K562 (cell line): Measurements from ENCODE around the gene UGP2. TPM values are rescaled to one million over a fixed set of nuclear protein-coding genes. Genes with fewer than 3 reads are reported as not detected.

Experiments
- BHLHE40 ChIP-seq: IDR thresholded peaks from 2 replicates; pipeline ENCODE4 v1.6.1; 2011; ENCODE audit warnings: low read length, improper control_type of control experiment
- BMI1 ChIP-seq: fragments of 150-350 bp; IDR thresholded peaks from 2 replicates; pipeline ENCODE4 v1.6.1; 2014; ENCODE audit warnings: low read length
- DACH1 ChIP-seq: fragments of 450-650 bp; IDR thresholded peaks from 2 replicates; pipeline ENCODE4 v1.6.1; 2018; ENCODE audit not compliant: partially characterized antibody
- DDX20 ChIP-seq: fragments of 450-650 bp; IDR thresholded peaks from 2 replicates; pipeline ENCODE4 v1.6.1; 2016; ENCODE audit warnings: missing genetic modification characterization, low read depth, mild to moderate bottlenecking, missing compliant biosample characterization, moderate library complexity
- DMBX1 ChIP-seq: fragments of 250-450 bp; sonication (Bioruptor Pico); IDR thresholded peaks from 2 replicates; pipeline ENCODE4 v1.8.0; 2022; ENCODE audit warnings: inconsistent platforms, mild to moderate bottlenecking, moderate library complexity, borderline replicate concordance
- ETV1 ChIP-seq: fragments of 450-650 bp; conservative IDR thresholded peaks from 2 replicates; pipeline ENCODE4 v1.6.1; 2016; ENCODE audit warnings: missing genetic modification characterization, control low read depth, low read depth, missing compliant biosample characterization
- FOXK1 ChIP-seq: sonication (generic); formaldehyde crosslinking; IDR thresholded peaks from 2 replicates; pipeline ENCODE4 v1.8.0; 2022; ENCODE audit warnings: missing genetic modification reagents, mild to moderate bottlenecking, borderline replicate concordance
- HES1 ChIP-seq: fragments of 450-650 bp; IDR thresholded peaks from 2 replicates; pipeline ENCODE4 v1.6.1; 2016; ENCODE audit warnings: low read depth, mild to moderate bottlenecking, moderate library complexity
- HNRNPL ChIP-seq: fragments of 200-400 bp; formaldehyde crosslinking; IDR thresholded peaks from 2 replicates; pipeline ENCODE4 v1.6.1; 2017; ENCODE audit warnings: low read depth, mild to moderate bottlenecking, low read length
- KLF16 ChIP-seq: IDR thresholded peaks from 2 replicates; pipeline ENCODE4 v1.6.1; 2016; ENCODE audit warnings: antibody characterized with exemption
- MCM5 ChIP-seq: fragments of 450-650 bp; IDR thresholded peaks from 2 replicates; pipeline ENCODE4 v1.6.1; 2016; ENCODE audit warnings: low read depth
- MYC ChIP-seq, 2 experiments: fragments of 250-450 bp in 1 of 2; sonication (Bioruptor Pico) in 1 of 2; IDR thresholded peaks; 2 replicates each; pipeline versions ENCODE4 v1.5.1 to v1.6.1; 2012 to 2021; ENCODE audit warnings: low read depth in 2 of 2, borderline replicate concordance in 1 of 2, improper control_type of control experiment in 1 of 2, low read length in 1 of 2, mild to moderate bottlenecking in 1 of 2, moderate library complexity in 1 of 2
- NFATC3 ChIP-seq: fragments of 450-650 bp; IDR thresholded peaks from 2 replicates; pipeline ENCODE4 v1.6.1; 2017; ENCODE audit warnings: mild to moderate bottlenecking
- PRPF4 ChIP-seq: fragments of 200-400 bp; formaldehyde crosslinking; IDR thresholded peaks from one replicate; pipeline ENCODE4 v1.6.1; 2017; ENCODE audit warnings: low read length, low read depth, mild to moderate bottlenecking; ENCODE audit not compliant: insufficient read depth, poor library complexity, severe bottlenecking
- RB1 ChIP-seq: fragments of 450-650 bp; IDR thresholded peaks from 2 replicates; pipeline ENCODE4 v1.6.1; 2017; ENCODE audit warnings: low read depth, mild to moderate bottlenecking
- RBM25 ChIP-seq: fragments of 200-400 bp; formaldehyde crosslinking; IDR thresholded peaks from 2 replicates; pipeline ENCODE4 v1.6.1; 2018; ENCODE audit warnings: low read length, low read depth, moderate library complexity; ENCODE audit not compliant: severe bottlenecking
- SFPQ ChIP-seq: fragments of 200-400 bp; formaldehyde crosslinking; IDR thresholded peaks from 2 replicates; pipeline ENCODE4 v1.6.1; 2017; ENCODE audit warnings: mild to moderate bottlenecking, low read depth, low read length, moderate library complexity
- STAT5A ChIP-seq: IDR thresholded peaks from 2 replicates; pipeline ENCODE4 v1.6.1; 2012; ENCODE audit warnings: low read length, inconsistent platforms, borderline replicate concordance
- TEAD1 ChIP-seq, 2 experiments: fragments of 450-650 bp in 1 of 2; sonication (generic) in 1 of 2; formaldehyde crosslinking; IDR thresholded peaks; 2 replicates each; pipeline versions ENCODE4 v1.4.0 to v1.8.0; 2020 to 2022; ENCODE audit warnings: mild to moderate bottlenecking in 2 of 2, missing genetic modification reagents in 1 of 2
- ZHX1 ChIP-seq: fragments of 150-350 bp; conservative IDR thresholded peaks from 2 replicates; pipeline ENCODE4 v1.6.1; 2014; ENCODE audit warnings: low read length
- ZNF23 ChIP-seq: fragments of 250-450 bp; sonication (Bioruptor Pico); IDR thresholded peaks from 2 replicates; pipeline ENCODE4 v1.4.0; 2020; ENCODE audit warnings: mild to moderate bottlenecking
- ZNF354B ChIP-seq: fragments of 250-450 bp; sonication (Bioruptor Pico); IDR thresholded peaks from 2 replicates; pipeline ENCODE4 v1.4.0; 2020
- ZNF431 ChIP-seq: sonication (generic); formaldehyde crosslinking; IDR thresholded peaks from 2 replicates; pipeline ENCODE4 v1.8.0; 2022; ENCODE audit warnings: mild to moderate bottlenecking, missing genetic modification reagents
- ZNF75A ChIP-seq: fragments of 450-650 bp; formaldehyde crosslinking; IDR thresholded peaks from 2 replicates; pipeline ENCODE4 v1.4.0; 2020; ENCODE audit warnings: mild to moderate bottlenecking
- ZSCAN29 ChIP-seq: fragments of 450-650 bp; IDR thresholded peaks from 2 replicates; pipeline ENCODE4 v1.6.1; 2017
- polyA plus RNA-seq, 8 experiments: library from polyadenylated mRNA; depleted of rRNA in 4 of 8; stranded (reverse) in 5 of 8; unstranded in 3 of 8; fragments of >200 nt; fragmentation: Nextera tagmentation in 2 of 8; fragmentation: Illumina TruSeq in 1 of 8; extraction: Ambion mirVana in 2 of 8; extraction: Trizol in 1 of 8; gene quantifications; 2 replicates each; pipeline versions ENCODE4 v1.2.1 to v1.2.3, GENCODE V29; 2011 to 2014; ENCODE audit warnings: inconsistent platforms in 1 of 8, missing spikeins in 1 of 8
- total RNA-seq, 7 experiments: library from RNA; depleted of rRNA in 6 of 7; stranded (reverse); fragments of >200 nt in 6 of 7; fragmentation: Illumina TruSeq in 2 of 7; extraction: Trizol in 2 of 7; gene quantifications; 2 replicates each; pipeline versions ENCODE4 v1.2.1 to v1.2.3, GENCODE V29; 2011 to 2021; ENCODE audit warnings: low replicate concordance in 1 of 7

Gene UGP2
- total and polyA plus RNA-seq, 9 of the 15 experiments (the other 6 are each of a cell fraction or from before 2014, with no cell fraction given): 25.2 to 69.3 (median 58.9) TPM

GRCh38 chr2:63840785-63841253 is 877 bp upstream of the UGP2 start (continued):
- TF ChIP-seq ZHX1 (peak; percentile 71; the same call in 1 of the 2 replicates), ZSCAN29 (no peak), RBM25 (peak; percentile 99), STAT5A (no peak), PRPF4 (no peak), SFPQ (no peak), ZNF431 (no peak), MYC (IDR thresholded peaks at IDR 0.05; ENCODE audit: low read depth, low read length) (peak; percentile 33; the same call in 1 of the 2 replicates), MYC (CRISPR knock-in tag; IDR thresholded peaks at IDR 0.05; ENCODE audit: borderline replicate concordance, low read depth) (no peak), TEAD1 (CRISPR knock-in tag; IDR thresholded peaks at IDR 0.05) (peak in 1 of 2 experiments; percentile 65; a peak in 2 of 4 replicates), DDX20 (tag) (no peak), HNRNPL (peak; percentile 72), KLF16 (no peak), HES1 (no peak), BMI1 (no peak), BHLHE40 (peak; percentile 22; the same call in 1 of the 2 replicates), FOXK1 (CRISPR knock-in tag) (no peak; the same call in 1 of the 2 replicates), RB1 (0 out of 2 replicates have a peak, but pooled peaks have one; percentile 56), ZNF23 (CRISPR knock-in tag) (no peak), NFATC3 (no peak), MCM5 (no peak), ZNF354B (no peak), DACH1 (peak; percentile 79), ETV1 (tag) (no peak), DMBX1 (CRISPR knock-in tag) (no peak), ZNF75A (CRISPR knock-in tag) (no peak)
